DMS153 (cell line): ENCODE results near the gene AK5.

Source experiments
- DNase-seq: peaks from one replicate; lab custom pipeline; 2025; lab: John Stamatoyannopoulos, UW

The AK5 gene

DNA sequence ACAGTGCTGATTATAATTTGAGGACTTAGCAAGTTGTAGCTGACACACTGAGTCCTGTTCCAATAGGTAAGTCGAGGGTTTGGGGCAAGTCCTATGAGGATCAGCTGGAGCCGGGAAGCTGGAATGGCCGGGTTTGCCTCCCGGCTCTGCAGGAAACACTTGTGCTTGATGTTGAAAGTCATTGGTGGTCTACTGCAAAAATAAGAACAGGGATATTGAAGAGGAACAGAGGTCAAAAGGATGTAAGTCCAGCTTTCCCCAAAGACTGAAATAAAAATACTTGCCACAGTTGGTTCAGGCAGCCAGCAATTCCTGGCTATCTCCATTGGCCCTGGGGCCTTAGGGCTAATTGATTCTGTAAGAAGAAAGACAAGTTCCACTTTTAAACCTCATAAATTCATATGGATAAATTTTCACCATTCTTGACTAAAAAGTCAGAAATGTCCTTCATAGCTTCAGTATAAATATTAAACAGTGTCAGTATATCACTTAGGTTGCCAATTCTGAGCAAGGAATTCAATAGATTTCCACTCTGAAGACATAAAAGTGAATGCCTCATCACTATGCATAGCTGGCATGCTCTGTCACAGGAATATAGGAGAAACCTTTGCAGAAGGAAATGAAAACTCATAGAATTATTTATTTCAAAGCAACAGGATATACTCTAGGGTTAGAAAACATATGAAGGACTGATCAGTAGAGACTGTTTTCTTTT, 165.2 kb downstream of the AK5 start:
- no peak for DNase-seq

GRCh38 chr1:77447669-77448068, 165.8 kb downstream of the AK5 start:
- no peak for DNase-seq

- DNase-seq, result no peak
Measured at GRCh38 chr1:77459881-77460280, 178.1 kb downstream of the AK5 start.

- no peak for DNase-seq
Measured at GRCh38 chr1:77461691-77462090, 179.9 kb downstream of the AK5 start.

DNA sequence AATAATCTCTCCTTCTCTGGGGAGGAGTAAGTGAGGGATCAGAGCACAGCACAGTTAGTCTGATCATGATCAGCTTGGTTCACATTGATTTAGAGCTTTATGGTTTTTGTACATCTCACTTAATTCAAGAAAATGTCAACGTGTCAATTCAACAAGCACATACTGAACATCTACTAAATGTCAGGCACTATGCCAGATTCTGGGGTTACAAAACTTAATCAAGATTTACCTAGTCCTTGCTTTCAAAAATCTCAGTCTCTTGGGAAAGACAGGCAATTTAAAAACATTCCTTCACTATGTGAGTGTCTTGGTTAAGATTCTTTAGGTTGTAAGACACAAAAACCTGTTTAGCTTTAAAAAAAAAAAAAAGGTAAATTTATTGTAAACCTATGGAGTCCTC, 181.4 kb downstream of the AK5 start:
- no peak for DNase-seq

GRCh38 chr1:77465139-77465538, 183.3 kb downstream of the AK5 start:
- no peak for DNase-seq

DNA sequence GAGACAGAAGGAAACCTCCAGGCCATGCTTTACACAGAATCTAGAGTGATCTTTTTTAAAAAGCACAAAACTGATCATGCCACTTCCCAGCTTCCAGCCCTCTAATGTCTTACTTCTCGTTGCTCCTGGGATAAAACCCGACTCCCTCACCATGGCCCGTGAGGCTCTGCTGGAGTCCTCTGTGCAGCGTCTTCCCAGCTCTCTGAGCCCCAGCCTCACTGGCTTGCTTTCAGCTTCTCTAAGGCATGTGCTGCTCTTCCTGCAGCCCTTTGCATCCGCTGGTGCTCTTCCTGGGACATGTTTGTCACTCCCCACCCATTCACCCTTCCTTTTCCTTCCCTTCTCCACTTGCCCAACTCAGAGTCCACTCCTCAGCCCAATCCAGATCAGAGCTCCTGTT, 184.1 kb downstream of the AK5 start:
- no peak for DNase-seq

DNA sequence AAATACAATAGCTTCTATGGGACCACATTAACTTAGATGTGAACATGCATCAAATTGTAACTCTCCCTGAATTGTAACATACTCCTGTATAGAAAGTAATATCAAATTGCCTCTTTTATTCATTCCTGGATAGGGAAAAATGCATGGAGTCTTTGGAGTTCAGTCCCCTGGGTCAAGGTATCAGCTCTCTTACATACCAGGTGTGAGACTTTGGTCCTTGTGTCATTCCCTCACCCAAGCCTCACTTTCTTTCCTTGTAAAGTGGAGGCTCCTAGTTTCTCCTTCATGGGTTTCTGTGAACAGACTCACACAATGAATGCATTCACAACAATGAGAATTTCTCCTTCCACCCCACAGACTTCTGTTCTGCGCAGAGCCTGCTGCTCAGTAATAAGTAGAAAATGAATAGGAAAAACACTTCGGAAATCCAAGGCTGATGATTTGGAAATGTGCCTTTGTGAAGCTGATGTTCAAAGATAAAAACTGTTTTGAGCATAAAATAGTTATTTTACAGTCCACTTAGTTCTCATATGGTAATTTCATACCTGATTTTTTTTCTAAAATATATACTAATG, 185.3 kb downstream of the AK5 start:
- DNase-seq, result no peak

DNA sequence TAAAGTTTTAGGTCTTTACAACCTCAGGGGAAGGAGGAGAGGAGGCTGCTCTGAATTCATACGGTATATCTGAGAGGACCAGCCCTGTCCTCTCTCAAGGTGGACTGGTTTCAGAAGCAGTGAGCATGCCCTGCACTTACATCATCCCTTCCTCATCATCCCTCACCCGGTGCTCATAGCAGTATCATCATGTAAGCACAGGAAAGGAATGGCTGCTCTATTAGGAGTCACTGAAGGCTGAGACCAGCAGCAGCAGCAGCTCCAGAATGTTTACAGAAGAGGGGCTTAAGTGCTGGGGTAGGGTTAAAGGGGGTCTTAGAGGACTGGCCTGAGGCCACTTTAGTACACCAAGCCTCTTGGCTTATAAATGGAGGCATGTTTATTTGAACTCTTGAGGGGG, 185.9 kb downstream of the AK5 start:
- no peak for DNase-seq

DNA sequence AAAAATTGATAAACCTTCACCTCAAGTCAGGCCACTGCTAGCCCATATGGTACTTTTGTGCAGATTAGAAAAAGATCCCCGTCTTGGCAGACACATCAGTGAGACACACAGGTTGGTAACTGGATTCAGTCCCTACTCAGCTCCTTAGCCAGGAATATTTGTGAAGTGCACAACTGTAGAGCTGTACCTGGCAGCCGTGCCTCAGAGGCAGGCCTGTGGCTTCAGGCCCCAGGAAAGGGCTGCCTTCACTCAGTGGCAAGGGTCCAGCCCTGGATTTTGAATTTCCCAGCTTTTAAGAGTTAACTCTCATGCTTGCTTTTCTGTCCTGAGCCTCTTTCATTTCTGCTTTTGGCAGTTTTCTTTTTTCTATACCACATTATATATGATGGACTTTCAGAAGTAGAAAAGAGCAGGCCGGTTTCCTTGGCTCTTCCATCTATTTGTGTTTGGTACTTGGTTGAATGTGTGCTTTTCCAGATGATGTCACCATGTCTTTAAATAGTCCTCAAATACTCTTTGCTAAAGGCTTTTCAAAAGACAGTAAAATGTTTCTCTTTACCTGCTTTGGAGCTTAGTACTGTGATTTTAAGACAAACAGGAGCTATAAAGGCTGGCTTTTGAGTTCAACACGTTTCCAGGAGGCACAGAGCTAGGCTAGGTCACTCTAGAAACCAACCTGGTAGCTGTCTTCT, 186.6 kb downstream of the AK5 start:
- no peak for DNase-seq

- DNase-seq, result no peak
Measured at GRCh38 chr1:77468949-77469710, 187.3 kb downstream of the AK5 start.

- no peak for DNase-seq
Measured at GRCh38 chr1:77471691-77472090, 189.9 kb downstream of the AK5 start.

DNA sequence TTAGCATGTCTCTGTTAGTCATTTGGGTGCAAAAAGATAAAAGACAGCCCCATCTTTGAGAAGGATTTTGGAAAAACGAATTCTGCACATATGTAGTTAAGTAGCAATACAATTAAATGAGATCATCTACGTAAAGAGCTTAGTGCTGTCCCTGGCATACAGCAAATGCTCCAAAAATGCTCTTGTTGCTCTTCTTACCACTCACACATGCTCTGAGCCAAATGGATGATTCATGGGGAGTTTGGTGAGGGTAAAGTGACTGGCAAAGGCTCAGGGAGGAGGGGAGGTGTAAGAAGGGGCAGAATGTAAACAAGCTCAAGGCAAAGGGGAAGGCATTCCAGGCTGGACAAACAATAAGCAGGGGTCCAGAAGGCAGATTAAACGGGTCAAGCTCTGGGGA, 191.9 kb downstream of the AK5 start:
- no peak for DNase-seq

DNA sequence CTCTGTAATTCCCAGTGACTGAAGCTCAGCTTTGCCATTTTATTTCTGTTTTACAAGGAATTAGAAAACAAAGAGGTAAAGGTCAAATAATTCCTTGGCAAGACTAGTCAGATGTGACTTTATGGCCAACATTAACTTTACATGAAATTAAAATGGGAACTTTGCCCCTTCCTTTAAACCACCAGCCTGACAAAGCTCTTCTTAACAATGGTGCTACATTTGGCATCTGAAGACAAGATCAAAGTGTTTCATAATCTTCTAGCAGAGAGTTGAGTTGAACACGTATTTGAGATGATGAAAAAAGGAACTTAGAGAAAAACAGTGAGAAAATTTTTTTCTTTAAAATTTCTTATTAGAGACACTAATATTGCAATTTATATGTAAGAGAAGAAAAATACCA, 193.8 kb downstream of the AK5 start:
- no peak for DNase-seq

- no peak for DNase-seq
Measured at GRCh38 chr1:77476475-77476874, 194.7 kb downstream of the AK5 start.

- no peak for DNase-seq
Measured at GRCh38 chr1:77484334-77484733, 202.5 kb downstream of the AK5 start.

GRCh38 chr1:77484926-77485325, 203.1 kb downstream of the AK5 start:
- no peak for DNase-seq

DNA sequence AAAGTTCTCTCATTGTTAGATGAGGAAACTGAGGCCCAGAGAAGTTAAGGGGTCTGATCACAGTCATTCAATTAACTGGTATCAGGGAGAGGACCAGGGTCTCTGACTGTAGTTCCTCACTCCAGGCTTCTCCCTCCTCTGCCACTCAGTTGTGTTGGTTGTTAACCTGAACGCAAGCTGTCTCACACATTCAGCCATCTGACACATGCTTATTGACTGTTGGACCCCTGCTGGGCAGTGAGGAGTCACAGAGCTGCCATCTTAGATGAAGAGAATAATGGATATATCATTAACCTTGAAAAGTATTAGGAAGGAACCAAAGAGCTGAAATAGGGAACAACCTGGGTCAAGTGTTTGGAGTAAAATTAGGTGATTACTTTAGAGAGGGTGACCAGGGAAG, 205.8 kb downstream of the AK5 start:
- DNase-seq, result no peak

- no peak for DNase-seq
Measured at GRCh38 chr1:77489910-77490309, 208.1 kb downstream of the AK5 start.

DNA sequence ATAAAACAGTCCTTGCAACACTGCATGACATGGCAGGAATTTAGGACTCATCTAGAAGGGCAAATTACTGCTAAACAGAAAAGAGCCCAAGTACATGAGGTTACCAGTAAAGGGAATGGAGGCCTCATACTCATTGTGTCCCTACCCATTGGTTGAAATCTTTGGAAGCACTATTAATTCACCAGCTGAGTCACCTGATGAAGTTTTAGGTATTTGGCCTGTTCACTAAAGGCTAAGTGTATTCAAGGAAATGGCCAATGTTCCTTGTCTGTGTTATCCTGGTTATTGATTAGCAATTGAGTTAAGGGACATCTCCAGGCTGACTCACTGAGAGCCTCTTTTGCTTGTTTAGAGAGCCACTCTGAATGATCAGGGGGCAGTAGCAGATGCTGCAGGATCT, 212.2 kb downstream of the AK5 start:
- no peak for DNase-seq

- DNase-seq, result no peak
Measured at GRCh38 chr1:77498918-77499317, 217.1 kb downstream of the AK5 start.

DNA sequence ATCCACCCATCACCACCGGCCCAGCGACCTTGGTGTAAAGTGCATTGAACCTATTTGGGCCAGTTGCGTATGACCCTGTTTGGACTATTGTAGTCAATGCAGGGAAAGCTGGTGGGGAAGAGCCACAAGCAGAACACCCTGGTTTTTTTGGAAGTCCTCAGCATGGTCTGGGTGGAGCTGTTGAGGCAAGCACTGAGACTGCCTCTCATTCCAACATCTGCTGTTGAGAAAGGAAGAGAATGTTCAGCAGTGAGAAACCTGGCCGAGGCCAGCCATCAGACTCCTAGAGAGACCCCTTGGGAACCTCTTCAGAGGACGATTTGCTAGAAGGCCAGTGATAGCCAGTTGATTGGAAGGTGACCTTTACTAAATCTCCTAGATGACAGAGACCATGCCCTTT, 217.6 kb downstream of the AK5 start:
- no peak for DNase-seq

GRCh38 chr1:77504986-77505385, 223.2 kb downstream of the AK5 start:
- no peak for DNase-seq
